H7 (cell line): ENCODE data around the gene SCGB1D2. TPM values are rescaled to one million over a fixed set of nuclear protein-coding genes. Genes with fewer than 3 reads are reported as not detected.
"Not testable (repeated sequence)": the region's sequence is repeated elsewhere in the genome, so short reads cannot be mapped to it uniquely, and the experiment has no call there.

Source experiments
- DNase-seq: peaks from one replicate; pipeline ENCODE4 v3.0.0; 2012
- H3K27me3 ChIP-seq: 2 replicates; pipeline ENCODE4 v1.6.0; 2011; ENCODE audit warnings: mild to moderate bottlenecking, low read length; ENCODE audit not compliant: control insufficient read depth, insufficient read depth
- H3K36me3 ChIP-seq: replicated peaks from 2 replicates; pipeline ENCODE4 v1.5.1; 2011; ENCODE audit warnings: low read length; ENCODE audit not compliant: control insufficient read depth, insufficient read depth
- H3K4me3 ChIP-seq: 2 replicates; pipeline ENCODE4 v1.5.1; 2011; ENCODE audit warnings: low read depth, mild to moderate bottlenecking, control low read depth, low read length, moderate library complexity; ENCODE audit not compliant: insufficient read depth
- total RNA-seq: library from RNA; depleted of rRNA; stranded (reverse); fragments of >200 nt; shearing (Covaris generic); gene quantifications from 2 replicates; pipeline ENCODE4 v1.2.3, GENCODE V29; 2014; rRNA removed

SCGB1D2 gene
- total RNA-seq, result not detected in 2 replicates

GRCh38 chr11:62242021-62242420 lies at the start of gene SCGB1D2:
Gene SCGB1D2, plus strand, starts transcription at chr11:62242239. Its CDS starts 69 bp downstream, at chr11:62242308.
- Histone ChIP-seq H3K36me3 (no peaks in the 10 kb centered on the region), H3K27me3 (no peaks in the 10 kb centered on the region; the same call in 1 of the 2 replicates), H3K4me3 (no peak within 1 kb of the TSS)
- DNase-seq, result no peak

- Histone ChIP-seq H3K4me3 (no peak overlapping the region), H3K27me3 (no peaks in the 10 kb centered on the region), H3K36me3 (no peaks in the 10 kb centered on the region)
- DNase-seq, result peak; percentile 32
These were observed 48.1 kb upstream of the SCGB1D2 start for GRCh38 chr11:62193952-62194351.

GRCh38 chr11:62195010-62195409 lies 47.0 kb upstream of the SCGB1D2 start:
- not testable (repeated sequence) for H3K36me3 ChIP-seq, H3K27me3 ChIP-seq, H3K4me3 ChIP-seq, DNase-seq

GRCh38 chr11:62195945-62196344 lies 46.1 kb upstream of the SCGB1D2 start:
- no peak for DNase-seq
- Histone ChIP-seq H3K4me3 (no peak overlapping the region), H3K27me3 (no peaks in the 10 kb centered on the region), H3K36me3 (no peaks in the 10 kb centered on the region)

- DNase-seq, H3K36me3 ChIP-seq, H3K4me3 ChIP-seq, H3K27me3 ChIP-seq: not testable (repeated sequence)
These were observed 44.6 kb upstream of the SCGB1D2 start for GRCh38 chr11:62197400-62197799.

- no peak for DNase-seq
- Histone ChIP-seq H3K27me3 (no peaks in the 10 kb centered on the region), H3K36me3 (no peaks in the 10 kb centered on the region), H3K4me3 (no peak overlapping the region)
These were observed 40.7 kb upstream of the SCGB1D2 start for GRCh38 chr11:62201376-62201775.

GRCh38 chr11:62202910-62203309 lies 39.1 kb upstream of the SCGB1D2 start:
- no peak for DNase-seq
- Histone ChIP-seq H3K36me3 (no peaks in the 10 kb centered on the region), H3K27me3 (no peaks in the 10 kb centered on the region), H3K4me3 (no peak overlapping the region)

- DNase-seq, result no peak
- Histone ChIP-seq H3K36me3 (no peaks in the 10 kb centered on the region), H3K4me3 (no peak overlapping the region), H3K27me3 (no peaks in the 10 kb centered on the region)
These were observed 37.6 kb upstream of the SCGB1D2 start for GRCh38 chr11:62204430-62204829.

GRCh38 chr11:62205441-62205840 lies 36.6 kb upstream of the SCGB1D2 start:
- no peaks in the 10 kb centered on the region for H3K27me3 ChIP-seq
- H3K36me3 ChIP-seq, result no peaks in the 10 kb centered on the region
- no peak overlapping the region for H3K4me3 ChIP-seq
- no peak for DNase-seq

GRCh38 chr11:62206276-62207066 lies 35.6 kb upstream of the SCGB1D2 start:
- H3K4me3 ChIP-seq, H3K36me3 ChIP-seq, H3K27me3 ChIP-seq, DNase-seq: not testable (repeated sequence)

GRCh38 chr11:62208785-62209144 lies 33.3 kb upstream of the SCGB1D2 start:
- Histone ChIP-seq H3K4me3 (no peak overlapping the region), H3K27me3 (no peaks in the 10 kb centered on the region), H3K36me3 (no peaks in the 10 kb centered on the region)
- no peak for DNase-seq

GRCh38 chr11:62217191-62217748 lies 24.8 kb upstream of the SCGB1D2 start:
- Histone ChIP-seq H3K36me3 (no peaks in the 10 kb centered on the region), H3K27me3 (no peaks in the 10 kb centered on the region), H3K4me3 (no peak overlapping the region)
- DNase-seq, result peak; percentile 32

- Histone ChIP-seq H3K27me3 (no peaks in the 10 kb centered on the region), H3K36me3 (no peaks in the 10 kb centered on the region), H3K4me3 (no peak overlapping the region)
- DNase-seq, result no peak
These were observed 20.5 kb upstream of the SCGB1D2 start for GRCh38 chr11:62221498-62221897.

- no peak for DNase-seq
- no peak overlapping the region for H3K4me3 ChIP-seq
- no peaks in the 10 kb centered on the region for H3K36me3 ChIP-seq
- H3K27me3 ChIP-seq, result no peaks in the 10 kb centered on the region
These were observed 18.9 kb upstream of the SCGB1D2 start for GRCh38 chr11:62223095-62223494.

- Histone ChIP-seq H3K36me3 (no peaks in the 10 kb centered on the region), H3K4me3 (no peak overlapping the region), H3K27me3 (no peaks in the 10 kb centered on the region)
- no peak for DNase-seq
These were observed 8.3 kb upstream of the SCGB1D2 start for GRCh38 chr11:62233730-62234129.
